22Rv1 (cell line): Measurements from ENCODE around the gene EIF1AX.

Experiments used
- H3K27ac ChIP-seq: fragments of 450-650 bp; 2 replicates; pipeline ENCODE4 v1.5.1; 2017
- CTCF ChIP-seq: fragments of 450-650 bp; IDR thresholded peaks from 2 replicates; pipeline ENCODE4 v1.5.1; 2017; ENCODE audit warnings: mild to moderate bottlenecking
- ZFX ChIP-seq: fragments of 450-650 bp; IDR thresholded peaks from 2 replicates; pipeline ENCODE4 v1.6.1; 2017; ENCODE audit warnings: antibody characterized with exemption, borderline replicate concordance

Gene EIF1AX

DNA sequence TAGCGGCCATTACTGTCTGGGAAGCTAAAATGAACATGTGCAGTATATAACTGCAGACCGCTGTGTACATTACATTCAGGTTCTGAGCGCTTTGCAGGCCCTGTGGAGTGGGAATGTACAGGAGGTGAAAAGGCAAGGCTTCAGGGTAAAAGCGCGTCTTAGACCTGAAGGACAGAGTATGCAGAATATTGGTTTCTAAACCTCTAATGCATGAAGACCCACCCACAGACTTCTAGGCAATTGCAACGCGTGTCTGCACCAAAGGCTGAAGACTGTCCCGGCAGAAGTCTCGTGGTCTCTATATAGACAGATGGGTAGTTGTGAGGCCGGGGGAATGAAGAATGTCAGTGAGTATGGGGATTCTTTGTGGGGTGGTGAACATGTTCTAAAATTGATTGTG is 30.4 kb downstream of the EIF1AX start:
- TF ChIP-seq CTCF: no peak
- no peak overlapping the region for H3K27ac ChIP-seq

DNA sequence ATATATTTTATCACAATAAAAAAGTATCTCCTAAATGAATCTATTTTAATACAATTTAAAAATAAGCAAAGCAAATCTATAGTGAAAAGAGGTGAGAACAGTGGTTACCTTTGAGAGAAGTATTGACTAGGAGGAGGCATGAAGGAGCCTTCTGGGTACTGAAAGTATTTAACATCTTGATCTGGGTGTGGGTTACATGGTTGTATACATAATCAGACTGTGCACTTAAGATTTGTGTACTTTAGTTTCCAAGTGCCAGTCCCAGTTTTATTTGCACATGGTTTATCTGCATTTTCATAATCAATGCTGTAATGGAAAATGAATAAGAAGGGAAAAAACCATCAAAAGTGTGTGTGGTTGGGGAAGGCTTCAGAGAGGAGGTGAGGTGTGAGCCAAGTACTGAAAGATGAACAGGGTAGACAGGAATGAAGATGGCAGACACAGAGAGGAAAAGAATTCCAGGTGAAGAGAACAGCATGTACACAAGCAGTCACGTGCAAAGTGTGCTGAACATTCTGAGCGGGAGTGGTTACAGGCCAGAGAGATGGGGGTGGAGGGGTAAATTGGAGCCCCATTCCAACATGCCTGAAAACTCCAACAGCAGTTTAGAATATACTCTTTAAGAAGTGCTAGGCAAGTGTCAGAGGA is 39.6 kb downstream of the EIF1AX start:
- TF ChIP-seq CTCF (no peak), ZFX (no peak)
- H3K27ac ChIP-seq: no peak overlapping the region

DNA sequence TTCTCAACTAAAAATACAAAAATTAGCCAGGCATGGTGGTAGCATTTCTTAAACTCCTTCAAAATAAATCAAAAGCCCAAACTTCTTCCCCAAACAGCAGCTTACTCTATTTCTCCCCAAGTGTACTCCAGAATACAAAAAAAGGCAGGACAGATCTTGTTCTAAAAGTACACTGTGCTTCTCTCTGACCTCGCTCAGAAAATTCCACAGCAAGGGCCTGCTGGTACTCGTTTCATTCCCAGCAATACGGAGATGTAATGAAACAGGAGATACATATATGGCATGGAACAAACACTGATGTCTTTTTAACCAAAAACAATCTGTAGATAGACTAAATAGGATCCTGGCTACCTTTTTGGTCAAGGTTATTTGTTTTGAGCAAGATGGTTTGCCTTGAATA is 50.1 kb downstream of the EIF1AX start:
- no peak overlapping the region for H3K27ac ChIP-seq
- TF ChIP-seq CTCF (no peak), ZFX (no peak)

- TF ChIP-seq CTCF (no peak), ZFX (no peak)
- H3K27ac ChIP-seq: no peak overlapping the region
Measured at GRCh38 chrX:20089845-20090244, 51.8 kb downstream of the EIF1AX start.

DNA sequence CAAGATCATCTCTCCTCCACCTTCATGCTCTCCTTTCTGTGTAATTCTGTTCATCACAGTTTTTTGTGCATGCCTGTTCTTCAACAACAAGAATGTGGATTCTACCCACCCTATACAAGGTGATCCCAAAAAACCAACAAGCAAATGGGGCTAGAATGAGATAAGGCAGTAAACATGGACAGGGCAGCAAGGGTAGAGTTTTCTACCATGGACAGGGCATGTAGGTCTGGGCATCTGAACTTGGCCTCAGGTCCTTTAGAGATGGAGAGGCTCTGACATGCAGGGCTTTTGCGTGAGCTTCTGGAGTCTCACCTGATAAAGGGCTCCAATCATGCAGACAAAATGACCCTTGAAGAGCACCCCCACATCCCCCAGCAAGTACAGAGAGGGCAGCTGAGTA is 61.4 kb downstream of the EIF1AX start:
- no peak overlapping the region for H3K27ac ChIP-seq
- TF ChIP-seq ZFX (no peak), CTCF (no peak)
